PFSK-1 (cell line): ENCODE data around the gene AUH.

Experiments used
- POLR2AphosphoS5 ChIP-seq: IDR thresholded peaks from 2 replicates; pipeline ENCODE4 v1.6.1; 2012; ENCODE audit warnings: low read depth, mild to moderate bottlenecking, control low read depth, low read length, moderate library complexity
- TAF1 ChIP-seq: IDR thresholded peaks from 2 replicates; pipeline ENCODE4 v1.6.1; 2012; ENCODE audit warnings: low read length, control low read depth, borderline replicate concordance; ENCODE audit not compliant: insufficient read depth

DNA sequence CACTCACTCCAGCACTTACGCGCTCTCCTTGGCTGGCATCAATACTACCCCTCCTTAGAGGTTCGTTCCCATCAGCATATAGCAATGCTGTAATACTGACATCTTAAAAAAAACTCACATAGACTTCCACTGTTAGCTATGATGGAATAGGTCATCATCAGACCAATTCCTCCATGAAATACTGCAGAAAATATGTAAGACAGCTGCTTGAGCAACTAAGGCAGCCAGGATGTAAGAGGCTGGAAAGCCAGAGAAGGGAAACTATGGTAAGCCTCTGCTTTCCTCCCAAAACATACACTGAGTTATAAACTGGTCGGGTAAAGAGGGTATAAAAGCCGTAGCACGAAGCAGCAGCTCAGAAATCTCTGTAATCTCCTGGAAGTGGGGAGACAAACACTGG lies 33.5 kb downstream of the AUH start:
- TF ChIP-seq POLR2AphosphoS5 (no peak), TAF1 (no peak)
